WERI-Rb-1 (cell line): ENCODE measurements around the gene SIM2.

Experiments used
- DNase-seq: peaks from one replicate; pipeline ENCODE4 v3.0.0-alpha.2; 2020
- H3K27ac ChIP-seq: fragments of 250-450 bp; sonication (Bioruptor Pico); 2 replicates; pipeline ENCODE4 v1.5.1; 2020; ENCODE audit warnings: mild to moderate bottlenecking, moderate library complexity
- H3K27me3 ChIP-seq: fragments of 250-450 bp; sonication (Bioruptor Pico); 2 replicates; pipeline ENCODE4 v1.5.1; 2021; ENCODE audit warnings: mild to moderate bottlenecking, low read depth, moderate library complexity; ENCODE audit not compliant: insufficient read depth, severe bottlenecking
- H3K36me3 ChIP-seq: fragments of 250-450 bp; sonication (Bioruptor Pico); 2 replicates; pipeline ENCODE4 v1.5.1; 2020; ENCODE audit warnings: mild to moderate bottlenecking, moderate library complexity
- H3K4me3 ChIP-seq: 2 replicates; pipeline ENCODE4 v1.5.1; 2011; ENCODE audit warnings: low read depth, mild to moderate bottlenecking, control low read depth, low read length
- H3K9me3 ChIP-seq: fragments of 250-450 bp; sonication (Bioruptor Pico); 2 replicates; pipeline ENCODE4 v1.5.1; 2021; ENCODE audit warnings: mild to moderate bottlenecking, moderate library complexity; ENCODE audit not compliant: severe bottlenecking
- CTCF ChIP-seq: IDR thresholded peaks from 2 replicates; pipeline ENCODE4 v1.5.1; 2011; ENCODE audit warnings: low read depth, mild to moderate bottlenecking, control low read depth, inconsistent platforms, low read length

Gene SIM2

GRCh38 chr21:36751383-36751782 is 52.5 kb downstream of the SIM2 start:
- no peak for TF ChIP-seq CTCF
- Histone ChIP-seq H3K27ac (no peak overlapping the region), H3K36me3 (peaks cover 10% of the 10 kb centered on the region), H3K4me3 (no peak overlapping the region), H3K27me3 (no peaks in the 10 kb centered on the region), H3K9me3 (no peaks in the 10 kb centered on the region)
- DNase-seq = no peak

- Histone ChIP-seq H3K27me3 (no peaks in the 10 kb centered on the region), H3K4me3 (no peak overlapping the region), H3K27ac (no peak overlapping the region), H3K36me3 (peaks cover 10% of the 10 kb centered on the region), H3K9me3 (no peaks in the 10 kb centered on the region)
- TF ChIP-seq CTCF = no peak
- no peak for DNase-seq
These were observed 54.6 kb downstream of the SIM2 start for GRCh38 chr21:36753556-36753955.

- H3K9me3 ChIP-seq = no peaks in the 10 kb centered on the region
- no peaks in the 10 kb centered on the region for H3K27me3 ChIP-seq
- no peak for TF ChIP-seq CTCF
- peaks cover 16% of the 10 kb centered on the region for H3K36me3 ChIP-seq
- no peak overlapping the region for H3K4me3 ChIP-seq
- DNase-seq = no peak
- H3K27ac ChIP-seq = no peak overlapping the region
These were observed 55.5 kb downstream of the SIM2 start for GRCh38 chr21:36754241-36754898.

GRCh38 chr21:36756527-36756926 is 57.6 kb downstream of the SIM2 start:
- H3K9me3 ChIP-seq = no peaks in the 10 kb centered on the region
- no peak for DNase-seq
- TF ChIP-seq CTCF = no peak
- no peak overlapping the region for H3K4me3 ChIP-seq
- H3K27ac ChIP-seq = no peak overlapping the region
- H3K27me3 ChIP-seq = no peaks in the 10 kb centered on the region
- peaks cover 17% of the 10 kb centered on the region for H3K36me3 ChIP-seq

- H3K27me3 ChIP-seq = no peaks in the 10 kb centered on the region
- H3K27ac ChIP-seq = no peak overlapping the region
- DNase-seq = no peak
- 0 out of 2 replicates have a peak, but pooled peaks have one; percentile 12 for TF ChIP-seq CTCF
- H3K36me3 ChIP-seq = peaks cover 17% of the 10 kb centered on the region
- no peaks in the 10 kb centered on the region for H3K9me3 ChIP-seq
- no peak overlapping the region for H3K4me3 ChIP-seq
These were observed 58.3 kb downstream of the SIM2 start for GRCh38 chr21:36757196-36757595.
